B cell (primary cell): ENCODE data around the gene KIAA0825. TPM values are rescaled to one million over a fixed set of nuclear protein-coding genes. Genes with fewer than 3 reads are reported as not detected.

Experiments used
- ATAC-seq: fragments of 200-7000 bp; cut with Tn5 transposase; one replicate; pipeline ENCODE4 v1.10.0; 2021; ENCODE audit warnings: low read depth, mild to moderate bottlenecking, moderate number of reproducible peaks, moderate library complexity
- CTCF ChIA-PET: fragments of 350-600 bp; sonication (Branson Sonifier 250); formaldehyde crosslinking; loops from one replicate; lab custom pipeline; 2021; ENCODE audit warnings: antibody characterized with exemption, inconsistent platforms; lab: Charles Lee
- POLR2A ChIA-PET: fragments of 350-600 bp; sonication (Branson Sonifier 250); formaldehyde crosslinking; loops from one replicate; lab custom pipeline; 2021; ENCODE audit warnings: antibody characterized with exemption; lab: Charles Lee
- DNase-seq: peaks from one replicate; pipeline ENCODE4 v3.0.0; 2013
- H2AFZ ChIP-seq: 2 replicates; pipeline ENCODE4 v1.6.1; 2012; ENCODE audit warnings: mild to moderate bottlenecking, low read depth, low read length; ENCODE audit not compliant: insufficient read depth, poor library complexity, severe bottlenecking
- H3K27ac ChIP-seq, 2 donors: 1 replicate in 1 of 2; 2 replicates in 1 of 2; pipeline ENCODE4 v1.5.1; 2012 to 2013; ENCODE audit warnings: low read length in 2 of 2, mild to moderate bottlenecking in 2 of 2, moderate library complexity in 1 of 2
- H3K27me3 ChIP-seq, 4 experiments: fragments of 200-600 bp in 1 of 4; sonication (generic) in 1 of 4; replicated peaks in 1 of 4; 1 replicate in 2 of 4; 2 replicates in 2 of 4; pipeline versions ENCODE4 v1.6.1 to v1.7.0; 2013 to 2016; ENCODE audit warnings: low read length in 3 of 4, mild to moderate bottlenecking in 2 of 4, mixed read lengths in 1 of 4, moderate library complexity in 1 of 4; ENCODE audit not compliant: insufficient read depth in 4 of 4, control insufficient read depth in 3 of 4; ENCODE audit errors: control extremely low read depth in 1 of 4
- H3K36me3 ChIP-seq, 2 experiments: replicated peaks in 1 of 2; 1 replicate in 1 of 2; 2 replicates in 1 of 2; pipeline versions ENCODE4 v1.6.1 to v1.7.1; 2013; ENCODE audit warnings: low read length in 1 of 2; ENCODE audit not compliant: insufficient read depth in 2 of 2, control insufficient read depth in 1 of 2; ENCODE audit errors: control extremely low read depth in 1 of 2, extremely low read depth in 1 of 2
- H3K4me1 ChIP-seq, 2 donors: fragments of 200-600 bp in 1 of 2; sonication (generic) in 1 of 2; 1 replicate in 1 of 2; 2 replicates in 1 of 2; pipeline versions ENCODE4 v1.5.1 to v1.6.1; 2013 to 2017; ENCODE audit warnings: low read length in 2 of 2; ENCODE audit not compliant: control insufficient read depth in 2 of 2, insufficient read depth in 2 of 2
- H3K4me2 ChIP-seq: replicated peaks from 2 replicates; pipeline ENCODE3; 2012; ENCODE audit warnings: mild to moderate bottlenecking, low read depth, low read length; ENCODE audit not compliant: poor library complexity, severe bottlenecking
- H3K4me3 ChIP-seq, 5 experiments: fragments of 200-600 bp in 1 of 5; sonication (generic) in 1 of 5; 1 replicate in 3 of 5; 2 replicates in 2 of 5; pipeline versions ENCODE4 v1.5.1 to v1.7.0; 2011 to 2016; ENCODE audit warnings: low read length in 4 of 5, mild to moderate bottlenecking in 4 of 5, low read depth in 2 of 5, control low read depth in 1 of 5, moderate library complexity in 1 of 5; ENCODE audit not compliant: insufficient read depth in 1 of 5; ENCODE audit errors: control extremely low read depth in 1 of 5, extremely low read depth in 1 of 5
- H3K79me2 ChIP-seq: fragments of 200-600 bp; sonication (generic); one replicate; pipeline ENCODE4 v1.6.0; 2016; ENCODE audit warnings: low read length; ENCODE audit not compliant: control insufficient read depth, insufficient read depth
- H3K9ac ChIP-seq: fragments of 200-600 bp; sonication (generic); 2 replicates; pipeline ENCODE4 v1.6.1; 2017; ENCODE audit warnings: mild to moderate bottlenecking, low read length, moderate library complexity
- H3K9me3 ChIP-seq, 3 donors: one replicate each; pipeline versions ENCODE4 v1.6.1 to v1.7.1; 2013; ENCODE audit warnings: low read length in 2 of 3; ENCODE audit not compliant: control insufficient read depth in 2 of 3, insufficient read depth in 1 of 3; ENCODE audit errors: control extremely low read depth in 1 of 3
- H4K20me1 ChIP-seq: 2 replicates; pipeline ENCODE4 v1.6.0; 2012; ENCODE audit warnings: mild to moderate bottlenecking, low read length; ENCODE audit not compliant: insufficient read depth, control insufficient read depth, poor library complexity, severe bottlenecking
- H3K27ac Mint-ChIP-seq: one replicate; pipeline ENCODE4 v1.8.0; 2021; ENCODE audit warnings: mixed read lengths
- H3K27me3 Mint-ChIP-seq: one replicate; pipeline ENCODE4 v1.8.0; 2021; ENCODE audit warnings: mixed read lengths
- H3K4me1 Mint-ChIP-seq: one replicate; pipeline ENCODE4 v1.8.0; 2021; ENCODE audit warnings: mixed read lengths
- H3K4me3 Mint-ChIP-seq: one replicate; pipeline ENCODE4 v1.8.0; 2021; ENCODE audit warnings: mixed read lengths
- H3K9me3 Mint-ChIP-seq: one replicate; pipeline ENCODE4 v1.8.0; 2022; ENCODE audit warnings: mixed read lengths; ENCODE audit not compliant: insufficient read depth
- EZH2 ChIP-seq: IDR thresholded peaks from 2 replicates; pipeline ENCODE4 v1.6.1; 2012; ENCODE audit warnings: borderline replicate concordance, low read depth, mild to moderate bottlenecking, moderate library complexity, low read length; ENCODE audit not compliant: insufficient read depth, poor library complexity, severe bottlenecking
- WGBS: methylation state at CpG from one replicate; pipeline ENCODE4 v1.1.5; 2013; ENCODE audit warnings: missing lambda C conversion rate; ENCODE audit not compliant: insufficient coverage; 5-methylcytosine and 5-hydroxymethylcytosine counted together
- intact Hi-C: fragments of 100-400 bp; cut with micrococcal nuclease; formaldehyde crosslinking; loops from one replicate; pipeline ENCODE4 v1.10.0; 2022
- polyA plus RNA-seq: library from polyadenylated mRNA; depleted of rRNA; stranded (reverse); fragments of >200 nt; gene quantifications from 2 replicates; pipeline ENCODE4 v1.2.3, GENCODE V29; 2012
- total RNA-seq, 2 donors: library from RNA; stranded (reverse); fragments of 120-200 nt in 1 of 2; gene quantifications; 1 replicate in 1 of 2; 2 replicates in 1 of 2; pipeline versions ENCODE4 v1.2.3 to v1.2.4, GENCODE V29; 2013 to 2022
- TF ChIP-seq, protein P1 (sequence below): fragments of 200-600 bp; IDR thresholded peaks from one replicate; pipeline ENCODE4 v1.8.0; 2022; ENCODE audit warnings: antibody characterized with exemption, mild to moderate bottlenecking

KIAA0825 gene
- total and polyA plus RNA-seq, 2 donors (not counting 1 experiment from before 2014, with no cell fraction given), result 0.43 to 2.7 TPM

DNA sequence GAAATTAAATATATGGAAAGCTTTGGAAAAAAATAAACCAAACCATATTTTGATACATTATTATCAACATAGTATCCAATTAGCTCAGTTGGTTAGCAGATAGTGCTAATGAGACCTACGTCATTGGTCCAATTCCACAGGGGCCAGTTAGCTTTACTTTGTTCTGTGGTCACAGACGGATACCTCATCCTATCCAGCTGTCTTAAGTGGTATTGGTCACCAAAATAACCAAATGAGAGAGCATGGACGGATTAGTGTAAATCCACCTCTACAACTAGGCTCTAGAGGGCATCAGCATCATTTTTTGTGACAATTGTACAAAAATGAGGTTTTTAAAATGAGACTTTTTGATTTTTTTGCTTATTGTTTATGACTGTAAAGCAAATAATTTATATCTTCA, 364.2 kb downstream of the KIAA0825 start:
- Mint-ChIP-seq H3K9me3 (no peaks in the 10 kb centered on the region), H3K27ac (no peak overlapping the region), H3K4me1 (no peaks in the 10 kb centered on the region), H3K4me3 (no peak overlapping the region), H3K27me3 (no peaks in the 10 kb centered on the region)
- no peak for ATAC-seq
- H3K27ac ChIP-seq, result no peak overlapping the region
- H3K4me2 ChIP-seq, result no peak overlapping the region
- CTCF ChIA-PET, result no interaction called here
- no peaks in the 10 kb centered on the region for H3K27me3 ChIP-seq
- no peak overlapping the region for H3K9ac ChIP-seq
- DNase-seq, result no peak
- 67% methylated on average over 1 of the region's 3 CpGs for WGBS
- POLR2A ChIA-PET, result no interaction called here
- no peaks in the 10 kb centered on the region for H3K79me2 ChIP-seq
- TF ChIP-seq EZH2, result no peak
- H3K4me1 ChIP-seq, result no peaks in the 10 kb centered on the region
- no peak overlapping the region for H2AFZ ChIP-seq
- intact Hi-C loops, result no loop called here
- H3K36me3 ChIP-seq, result no peaks in the 10 kb centered on the region
- no peaks in the 10 kb centered on the region for H4K20me1 ChIP-seq
- H3K4me3 ChIP-seq, result no peak overlapping the region
- no peaks in the 10 kb centered on the region for H3K9me3 ChIP-seq

- Mint-ChIP-seq H3K9me3 (no peaks in the 10 kb centered on the region), H3K4me1 (no peaks in the 10 kb centered on the region), H3K27me3 (no peaks in the 10 kb centered on the region), H3K4me3 (no peak overlapping the region), H3K27ac (no peak overlapping the region)
- intact Hi-C loops, result no loop called here
- Histone ChIP-seq H3K4me1 (no peaks in the 10 kb centered on the region), H3K4me2 (no peak overlapping the region), H3K9ac (no peak overlapping the region), H3K27me3 (no peaks in the 10 kb centered on the region), H3K4me3 (no peak overlapping the region), H4K20me1 (no peaks in the 10 kb centered on the region), H3K27ac (no peak overlapping the region), H3K9me3 (no peaks in the 10 kb centered on the region), H3K79me2 (no peaks in the 10 kb centered on the region), H2AFZ (no peak overlapping the region), H3K36me3 (no peaks in the 10 kb centered on the region)
- no peak for TF ChIP-seq EZH2
- TF ChIP-seq, protein P1, sequence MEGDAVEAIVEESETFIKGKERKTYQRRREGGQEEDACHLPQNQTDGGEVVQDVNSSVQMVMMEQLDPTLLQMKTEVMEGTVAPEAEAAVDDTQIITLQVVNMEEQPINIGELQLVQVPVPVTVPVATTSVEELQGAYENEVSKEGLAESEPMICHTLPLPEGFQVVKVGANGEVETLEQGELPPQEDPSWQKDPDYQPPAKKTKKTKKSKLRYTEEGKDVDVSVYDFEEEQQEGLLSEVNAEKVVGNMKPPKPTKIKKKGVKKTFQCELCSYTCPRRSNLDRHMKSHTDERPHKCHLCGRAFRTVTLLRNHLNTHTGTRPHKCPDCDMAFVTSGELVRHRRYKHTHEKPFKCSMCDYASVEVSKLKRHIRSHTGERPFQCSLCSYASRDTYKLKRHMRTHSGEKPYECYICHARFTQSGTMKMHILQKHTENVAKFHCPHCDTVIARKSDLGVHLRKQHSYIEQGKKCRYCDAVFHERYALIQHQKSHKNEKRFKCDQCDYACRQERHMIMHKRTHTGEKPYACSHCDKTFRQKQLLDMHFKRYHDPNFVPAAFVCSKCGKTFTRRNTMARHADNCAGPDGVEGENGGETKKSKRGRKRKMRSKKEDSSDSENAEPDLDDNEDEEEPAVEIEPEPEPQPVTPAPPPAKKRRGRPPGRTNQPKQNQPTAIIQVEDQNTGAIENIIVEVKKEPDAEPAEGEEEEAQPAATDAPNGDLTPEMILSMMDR, result no peak
- DNase-seq, result no peak
- no CpG with 5 or more reads among the region's 5 CpGs for WGBS
- CTCF ChIA-PET, result no interaction called here
- POLR2A ChIA-PET, result no interaction called here
- ATAC-seq, result no peak
These were observed 367.4 kb downstream of the KIAA0825 start for GRCh38 chr5:94250985-94251384.
